Loucy (cell line): ENCODE measurements around the gene EREG.

ENCODE experiments used
- CTCF ChIP-seq: fragments of 200-600 bp; sonication (generic); conservative IDR thresholded peaks from 2 replicates; pipeline ENCODE4 v1.5.1; 2014; ENCODE audit warnings: mild to moderate bottlenecking, antibody characterized with exemption, low read length
- EZH2phosphoT487 ChIP-seq: fragments of 200-600 bp; IDR thresholded peaks from 2 replicates; pipeline ENCODE4 v1.6.1; 2018; ENCODE audit warnings: antibody characterized with exemption, mild to moderate bottlenecking, moderate library complexity, borderline replicate concordance

GRCh38 chr4:74379912-74380311 lies 15.0 kb downstream of the EREG start:
- TF ChIP-seq CTCF: no peak
- TF ChIP-seq EZH2phosphoT487: no peak
